Left colon (tissue), 2 donors: ENCODE measurements around the gene THRB. TPM values are rescaled to one million over a fixed set of nuclear protein-coding genes. Genes with fewer than 3 reads are reported as not detected.
A peak's percentile ranks its signal among the peaks of the same experiment; 100 is the strongest.

Source experiments
- ATAC-seq: fragments of 200-7000 bp; cut with Tn5 transposase; one replicate; pipeline ENCODE4 v1.9.1; 2020; ENCODE audit warnings: mild to moderate bottlenecking, moderate library complexity
- DNase-seq, 2 donors: peaks; one replicate each; pipeline ENCODE4 v3.0.0-alpha.2; 2020
- intact Hi-C, 2 donors: fragments of 100-400 bp; cut with DNase I in 1 of 2; cut with micrococcal nuclease in 1 of 2; formaldehyde crosslinking; loops; one replicate each; pipeline versions ENCODE4 v1.11.2 to v1.14.0; 2022; cut with DNase I, micrococcal nuclease
- total RNA-seq, 2 donors: library from RNA; stranded (reverse); fragmentation: NEBNext Ultra II Directional; extraction: Animal tissue kit (Norgen Biotek cat#: 25700); gene quantifications; one replicate each; pipeline ENCODE4 v1.2.1, GENCODE V29; 2021
- donor health status: DM: no; HTN: no; CAD: no.
- donor health status: DM: yes; HTN: yes; CAD: no.

THRB gene
- total RNA-seq, 2 donors from 2014 or later, result 26.2 to 33.7 TPM

DNA sequence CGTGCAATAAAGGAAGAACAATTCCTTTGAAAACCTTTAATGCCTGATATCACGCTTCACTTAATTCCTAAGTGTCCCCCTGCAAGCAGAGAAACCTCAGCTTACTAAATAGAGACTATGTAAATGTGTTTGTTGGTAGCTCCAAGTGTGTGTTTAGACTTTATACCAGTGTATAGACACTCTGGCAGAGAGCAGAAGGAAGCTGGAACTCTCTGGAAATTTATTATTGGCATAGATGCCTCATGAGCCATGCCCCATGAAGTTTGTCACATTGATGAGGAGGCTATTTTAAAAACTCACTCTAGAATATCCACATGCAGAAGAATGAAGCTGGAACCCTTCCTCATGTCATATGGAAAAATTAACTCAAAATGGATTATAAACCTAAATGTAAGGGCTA, 99.9 kb downstream of the THRB start:
- intact Hi-C loops, result no loop called here
- DNase-seq, result no peak
- no peak for ATAC-seq

- no peak for DNase-seq
- intact Hi-C loops, result no loop called here
- no peak for ATAC-seq
Measured at GRCh38 chr3:24393316-24393715, 101.3 kb downstream of the THRB start.

DNA sequence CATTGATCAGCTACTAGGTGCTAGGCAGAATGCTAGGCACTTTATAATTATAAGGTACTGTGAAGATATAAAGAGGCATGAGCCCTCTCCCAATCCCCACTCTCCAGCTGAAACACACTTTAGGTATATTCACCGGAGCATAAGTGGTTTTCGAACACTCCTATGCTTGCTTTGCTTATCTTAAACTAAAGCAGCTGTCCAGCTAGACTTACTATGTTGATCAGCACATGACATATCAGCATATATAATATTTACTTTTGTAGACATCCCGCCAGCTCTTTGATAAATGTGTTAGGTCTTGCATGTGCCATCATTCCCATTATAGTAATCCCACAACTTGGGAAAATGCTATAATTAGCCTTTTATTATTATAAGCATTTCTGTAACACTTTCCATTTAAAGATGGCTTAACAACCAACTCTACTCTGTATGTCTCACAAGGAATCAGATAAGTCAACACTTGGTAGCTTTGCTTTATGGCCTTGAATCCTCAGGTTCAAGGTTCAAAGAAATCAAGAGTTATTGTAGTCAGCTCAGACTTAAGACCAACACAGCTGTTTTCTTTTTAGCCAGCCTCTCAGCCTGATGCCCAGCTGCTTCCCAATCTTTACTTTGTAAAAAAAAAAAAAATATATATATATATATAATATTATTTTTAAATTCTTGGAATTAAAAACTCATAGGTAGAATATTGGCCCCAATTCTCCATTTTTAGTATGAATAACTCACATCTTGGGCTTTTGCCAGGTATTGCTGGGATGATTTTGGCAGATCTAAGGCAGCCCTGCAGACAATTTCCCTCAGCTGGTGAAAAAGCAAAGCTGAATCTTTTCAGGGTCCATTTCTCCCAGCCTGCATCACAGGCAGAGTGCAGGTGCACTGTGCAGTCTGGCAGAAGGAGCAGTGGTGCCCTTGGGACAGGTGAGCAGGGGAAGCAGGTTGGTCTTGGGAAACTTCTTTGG, 104.2 kb downstream of the THRB start:
- DNase-seq (no peak), ATAC-seq (peak; percentile 92)
- intact Hi-C loops, result no loop called here

- intact Hi-C loops, result no loop called here
- no peak for DNase-seq
Measured at GRCh38 chr3:24389108-24390090, 105.3 kb downstream of the THRB start.

DNA sequence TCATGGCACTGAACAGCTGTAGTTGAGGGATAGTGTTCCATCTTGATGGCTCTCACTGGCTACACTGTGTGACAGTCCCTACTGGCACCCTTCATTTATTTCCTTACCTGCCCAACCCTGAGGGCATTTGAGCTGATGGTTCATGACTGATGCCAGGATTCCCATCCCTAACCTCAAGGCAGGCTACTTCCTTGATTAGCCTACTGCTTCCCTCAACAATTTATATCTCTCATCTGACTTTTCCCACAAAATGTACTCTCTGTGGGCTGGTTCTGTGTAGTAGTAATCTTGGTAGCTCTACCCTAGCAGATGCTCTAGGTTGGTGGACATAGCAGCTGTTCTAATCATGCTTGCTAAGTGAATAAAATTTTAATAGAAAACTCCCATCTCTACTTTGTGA, 106.0 kb downstream of the THRB start:
- ATAC-seq, result peak; percentile 31
- intact Hi-C loops, result no loop called here
- DNase-seq, result no peak

More at GRCh38 chr3:24389108-24390090, 105.3 kb downstream of the THRB start:
- ATAC-seq, result peak; percentile 40

GRCh38 chr3:24388159-24388558, 106.5 kb downstream of the THRB start:
- ATAC-seq (no peak), DNase-seq (no peak)
- intact Hi-C loops, result no loop called here

DNA sequence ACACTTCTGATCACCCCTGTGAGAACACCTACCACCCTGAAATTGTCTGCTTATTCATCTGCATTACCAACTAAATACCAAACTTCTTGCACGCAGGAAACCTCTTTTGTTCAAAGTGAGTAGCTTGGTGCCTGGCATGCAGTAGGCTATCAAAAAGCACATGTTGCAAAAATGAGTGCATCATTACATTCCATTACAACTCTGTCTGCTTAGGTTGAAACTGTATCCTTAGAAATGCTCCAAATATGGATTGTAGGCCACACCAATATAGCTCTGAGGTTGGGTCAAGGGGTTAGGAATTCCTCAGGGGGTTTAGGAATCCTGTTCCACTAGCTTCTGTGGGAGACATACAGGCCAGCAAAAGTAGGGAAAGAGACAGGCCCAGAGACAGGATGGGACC, 107.2 kb downstream of the THRB start:
- ATAC-seq, result no peak
- intact Hi-C loops, result no loop called here

DNA sequence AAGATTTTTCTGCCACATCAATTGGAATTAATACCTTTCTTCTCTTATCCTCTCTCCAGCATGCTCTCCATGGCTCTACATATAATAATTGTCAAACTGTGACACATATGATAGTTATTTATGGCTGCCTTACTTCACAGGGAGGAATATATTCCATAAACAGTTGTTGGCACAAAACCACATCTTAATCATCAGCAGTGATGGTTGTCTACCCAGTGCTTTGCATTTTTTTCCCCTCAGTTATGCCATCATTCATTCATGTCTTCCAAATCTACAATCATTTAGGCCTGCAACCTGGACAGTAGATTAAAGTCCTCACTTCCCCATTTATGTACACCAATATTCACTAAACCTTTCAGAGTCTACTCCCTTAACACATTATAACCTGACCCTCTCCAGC, 107.7 kb downstream of the THRB start:
- ATAC-seq (no peak), DNase-seq (no peak)
- intact Hi-C loops, result no loop called here

More for the DNA sequence above, 107.2 kb downstream of the THRB start:
- DNase-seq, result no peak

- intact Hi-C loops, result no loop called here
- no peak for ATAC-seq
- DNase-seq, result no peak
Measured at GRCh38 chr3:24386458-24386857, 108.2 kb downstream of the THRB start.

DNA sequence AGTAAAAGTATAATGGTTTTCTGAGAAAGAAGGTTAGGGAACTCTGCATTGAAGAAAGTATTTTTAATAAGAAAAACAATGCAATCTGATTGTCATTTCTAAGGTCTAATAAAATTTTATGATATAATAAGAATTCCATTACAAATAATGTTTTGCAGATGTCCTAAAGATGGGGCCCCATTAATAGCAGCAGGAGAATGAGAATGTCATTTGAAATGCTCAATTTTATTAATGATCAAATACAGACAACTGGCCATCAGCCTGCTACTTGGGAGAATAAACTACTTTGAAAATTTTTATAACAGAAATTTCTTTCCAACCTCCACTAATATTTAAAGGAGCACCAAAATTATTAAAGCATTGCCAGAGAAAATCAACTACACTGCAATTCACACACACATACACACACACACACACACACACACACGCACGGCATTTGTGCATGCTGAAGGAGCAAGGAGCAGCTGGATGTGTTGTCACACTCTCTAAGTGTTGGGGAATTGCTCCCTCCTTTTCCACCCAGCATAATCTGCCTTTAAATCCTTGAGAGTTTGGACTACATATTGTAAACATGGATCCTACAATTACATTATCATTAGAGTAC, 109.5 kb downstream of the THRB start:
- ATAC-seq, result no peak
- DNase-seq, result no peak
- intact Hi-C loops, result no loop called here

GRCh38 chr3:24382647-24383046, 112.0 kb downstream of the THRB start:
- ATAC-seq, result no peak
- intact Hi-C loops, result no loop called here
- no peak for DNase-seq

DNA sequence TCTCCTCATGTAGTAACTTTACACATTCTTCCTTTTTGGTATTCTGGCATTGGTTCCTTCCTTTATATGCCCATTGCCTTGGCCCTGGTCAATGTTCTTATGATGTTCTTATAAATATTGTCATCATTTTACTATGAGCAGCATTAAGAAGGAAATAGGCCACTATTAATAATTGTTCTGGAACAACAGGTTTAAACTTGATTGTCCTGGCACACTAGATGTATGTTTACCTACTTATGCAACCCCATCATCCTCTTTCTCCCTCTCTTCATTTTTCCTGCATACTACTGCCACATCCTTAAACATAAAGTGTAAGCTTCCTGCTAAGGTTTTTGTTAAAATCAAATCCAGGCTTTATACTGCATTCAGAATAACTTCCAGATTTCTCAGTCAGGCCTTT, 114.7 kb downstream of the THRB start:
- intact Hi-C loops, result no loop called here
- no peak for DNase-seq
- no peak for ATAC-seq

DNA sequence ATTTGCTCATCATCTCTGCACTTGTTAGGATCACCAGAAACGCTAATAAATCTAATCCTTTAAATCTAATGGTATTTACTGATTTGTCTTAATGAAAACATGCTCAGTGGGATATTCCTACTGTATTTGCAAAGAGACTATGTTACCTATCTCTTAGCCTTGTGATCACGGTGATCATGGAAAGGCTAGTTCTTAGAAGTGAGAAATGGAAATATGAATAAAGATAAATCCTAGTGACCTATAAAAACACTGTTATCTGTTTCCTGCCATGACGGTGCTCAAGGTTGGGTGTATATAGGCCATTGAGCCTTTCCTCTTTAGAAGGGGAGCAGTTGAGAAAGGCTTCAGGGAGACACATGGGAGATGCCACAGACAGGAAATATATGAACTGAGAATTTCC, 116.3 kb downstream of the THRB start:
- intact Hi-C loops, result no loop called here
- ATAC-seq (no peak), DNase-seq (no peak)

DNA sequence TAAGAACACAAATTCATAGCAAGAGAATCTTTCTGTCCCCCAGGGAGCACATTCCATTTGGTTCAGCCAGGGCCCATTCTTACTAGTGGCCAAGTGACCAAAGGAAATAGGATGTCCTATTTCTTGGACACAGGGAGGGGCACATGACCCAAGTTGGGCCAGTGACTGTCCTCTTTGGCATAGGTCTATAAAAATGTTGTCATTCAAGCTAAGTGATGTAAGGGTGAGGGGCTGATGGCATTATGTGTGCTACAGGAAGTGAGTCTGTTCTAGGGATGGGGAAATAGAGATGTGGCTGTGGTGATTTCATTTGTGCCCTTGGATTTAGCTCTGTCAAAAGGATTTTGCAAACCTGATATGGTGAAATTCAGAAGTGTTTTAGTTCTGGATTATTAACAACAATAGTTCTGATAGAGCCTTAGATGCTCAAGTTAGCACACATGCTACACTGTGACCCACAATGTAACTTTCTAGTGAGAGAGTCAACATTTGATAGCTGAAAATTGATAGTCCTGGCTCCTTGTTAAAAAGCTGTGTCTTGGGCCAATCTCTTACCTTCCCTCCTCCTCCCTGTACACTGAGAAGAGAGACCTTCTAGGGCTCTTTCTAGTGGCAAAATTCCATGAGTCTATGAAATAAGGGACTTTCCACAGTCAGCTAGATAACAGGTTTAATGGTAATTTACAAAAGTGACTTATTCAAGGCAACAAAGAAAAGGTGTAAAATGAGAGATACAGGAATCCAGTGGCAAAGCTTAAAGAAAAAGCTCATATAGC, 117.2 kb downstream of the THRB start:
- DNase-seq, result no peak
- ATAC-seq, result no peak
- intact Hi-C loops, result no loop called here

- intact Hi-C loops, result no loop called here
- ATAC-seq, result no peak
- DNase-seq, result no peak
Measured at GRCh38 chr3:24375947-24376384, 118.7 kb downstream of the THRB start.

DNA sequence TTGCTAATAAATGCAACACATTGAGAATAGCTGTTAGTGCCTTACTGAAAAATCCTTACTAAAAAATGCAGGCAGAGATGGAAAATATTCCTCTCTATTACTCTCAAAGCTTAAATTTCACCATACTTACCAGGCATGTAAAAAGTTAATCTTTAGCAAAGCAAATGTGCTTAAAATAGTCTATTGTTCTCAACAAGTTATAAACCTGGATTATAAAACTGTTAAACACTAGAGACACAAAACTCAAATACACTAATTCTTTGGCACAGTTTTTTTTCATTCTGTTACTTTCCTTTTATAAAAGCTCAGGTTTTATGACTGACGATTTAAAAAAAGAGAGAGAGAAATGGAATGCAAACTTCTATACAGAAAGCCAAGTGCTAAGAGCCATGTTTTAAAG, 119.8 kb downstream of the THRB start:
- ATAC-seq, result peak; percentile 79
- no peak for DNase-seq

DNA sequence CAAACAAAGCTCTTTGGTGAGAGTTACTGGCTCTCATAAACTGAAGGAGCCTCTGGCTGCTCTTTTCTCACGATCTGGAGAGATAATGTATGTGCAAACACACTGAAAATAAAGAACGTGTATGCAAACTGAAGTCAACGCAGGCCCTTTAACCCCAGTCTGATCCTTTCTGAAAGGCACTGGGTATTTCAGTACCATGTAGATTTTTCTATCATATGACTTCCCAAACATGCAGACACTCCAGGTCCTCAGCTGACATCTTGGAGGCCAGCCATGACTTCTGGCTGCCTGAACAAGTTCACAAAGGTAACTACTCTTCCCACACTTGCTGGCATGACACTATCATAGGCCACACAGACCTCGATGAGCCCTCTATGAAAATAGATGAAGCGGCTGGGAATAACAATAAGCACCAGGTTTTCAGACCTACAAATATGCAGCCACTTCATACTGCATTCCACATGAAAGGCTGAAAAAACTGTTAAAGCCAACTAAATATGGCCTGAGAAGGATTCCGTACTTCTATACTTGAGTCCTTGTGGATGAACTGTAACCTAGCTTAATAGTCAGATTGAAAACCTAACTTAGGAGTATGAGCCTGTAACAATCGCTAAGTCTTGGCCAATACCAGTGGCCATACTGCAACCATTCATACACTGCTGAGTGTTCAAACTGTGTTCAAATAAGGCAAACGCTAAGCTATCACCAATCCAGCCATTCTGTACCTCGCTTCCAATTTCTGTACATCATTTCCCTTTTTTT, 121.3 kb downstream of the THRB start:
- DNase-seq (peak; percentile 34 to 43), ATAC-seq (peak; percentile 47)
- intact Hi-C loops, result no loop called here

More for the DNA sequence above, 119.8 kb downstream of the THRB start:
- intact Hi-C loops, result no loop called here
